NCI-H1417 (cell line): ENCODE data around the gene DIPK1C.

Source experiments
- DNase-seq, 3 experiments: peaks; one replicate each; lab custom pipeline; 2025; lab: John Stamatoyannopoulos, UW

Gene DIPK1C

GRCh38 chr18:74389171-74389927, 67.8 kb downstream of the DIPK1C start:
- DNase-seq, result no peak

DNA sequence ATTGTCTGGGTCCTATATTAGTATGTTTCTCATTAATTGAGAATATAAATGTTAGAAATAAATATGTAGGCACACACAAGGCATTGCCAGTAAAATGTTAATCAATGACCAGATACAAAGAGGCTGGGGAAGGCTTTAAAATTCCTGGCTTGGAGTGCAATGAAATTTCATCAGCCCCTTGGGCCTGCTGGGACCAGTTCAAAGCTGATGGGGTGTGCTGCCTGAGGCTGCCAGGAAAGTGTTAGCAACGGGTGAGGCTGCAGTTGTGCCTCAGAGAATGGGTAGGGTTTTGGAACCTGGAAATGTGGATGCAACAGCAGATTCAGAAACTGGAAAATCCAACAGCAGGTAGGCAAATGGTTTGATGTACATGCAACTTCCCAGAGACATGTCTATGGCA, 68.9 kb downstream of the DIPK1C start:
- peak in 1 of 3 experiments; percentile 34 for DNase-seq

- DNase-seq, result no peak
Observed at GRCh38 chr18:74387383-74387782, 69.7 kb downstream of the DIPK1C start.
